22Rv1 (cell line): ENCODE results near the gene PGS1.

ENCODE experiments used
- ZFX ChIP-seq: fragments of 450-650 bp; IDR thresholded peaks from 2 replicates; pipeline ENCODE4 v1.6.1; 2017; ENCODE audit warnings: antibody characterized with exemption, borderline replicate concordance
- TF ChIP-seq, protein P1 (sequence below): fragments of 450-650 bp; IDR thresholded peaks from 2 replicates; pipeline ENCODE4 v1.5.1; 2017; ENCODE audit warnings: mild to moderate bottlenecking

DNA sequence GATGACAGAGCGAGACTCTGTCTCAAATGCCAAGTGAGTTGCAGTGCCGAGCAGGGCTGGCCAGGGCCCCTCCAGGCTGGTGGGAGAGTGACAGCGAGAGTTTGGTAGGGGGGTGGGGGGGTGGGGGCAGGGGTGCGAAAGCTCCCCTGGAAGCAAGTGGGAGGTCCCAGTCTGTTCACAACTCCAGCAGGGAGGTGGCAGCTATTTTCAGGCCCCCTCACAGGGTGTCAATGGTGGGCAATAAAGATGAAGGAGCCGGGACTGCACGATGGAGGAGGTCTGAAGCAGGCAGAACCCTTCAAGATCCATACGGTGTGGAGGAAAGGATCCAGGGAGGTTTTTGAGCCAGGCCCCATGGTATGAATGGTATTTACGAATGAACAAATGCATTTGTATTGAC is 83.7 kb downstream of the PGS1 start:
- TF ChIP-seq, protein P1, sequence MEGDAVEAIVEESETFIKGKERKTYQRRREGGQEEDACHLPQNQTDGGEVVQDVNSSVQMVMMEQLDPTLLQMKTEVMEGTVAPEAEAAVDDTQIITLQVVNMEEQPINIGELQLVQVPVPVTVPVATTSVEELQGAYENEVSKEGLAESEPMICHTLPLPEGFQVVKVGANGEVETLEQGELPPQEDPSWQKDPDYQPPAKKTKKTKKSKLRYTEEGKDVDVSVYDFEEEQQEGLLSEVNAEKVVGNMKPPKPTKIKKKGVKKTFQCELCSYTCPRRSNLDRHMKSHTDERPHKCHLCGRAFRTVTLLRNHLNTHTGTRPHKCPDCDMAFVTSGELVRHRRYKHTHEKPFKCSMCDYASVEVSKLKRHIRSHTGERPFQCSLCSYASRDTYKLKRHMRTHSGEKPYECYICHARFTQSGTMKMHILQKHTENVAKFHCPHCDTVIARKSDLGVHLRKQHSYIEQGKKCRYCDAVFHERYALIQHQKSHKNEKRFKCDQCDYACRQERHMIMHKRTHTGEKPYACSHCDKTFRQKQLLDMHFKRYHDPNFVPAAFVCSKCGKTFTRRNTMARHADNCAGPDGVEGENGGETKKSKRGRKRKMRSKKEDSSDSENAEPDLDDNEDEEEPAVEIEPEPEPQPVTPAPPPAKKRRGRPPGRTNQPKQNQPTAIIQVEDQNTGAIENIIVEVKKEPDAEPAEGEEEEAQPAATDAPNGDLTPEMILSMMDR, result no peak
- TF ChIP-seq ZFX, result no peak
